ENCODE measurements around the gene EPHB1. TPM values are rescaled to one million over a fixed set of nuclear protein-coding genes. Genes with fewer than 3 reads are reported as not detected.

The EPHB1 gene
- polyA plus RNA-seq, 1 donor from 2014 or later, result 18.7 TPM

GRCh38 chr3:135081451-135081850 lies 286.4 kb downstream of the EPHB1 start:
- H3F3A ChIP-seq (ENCODE audit: insufficient read depth, low read length, poor library complexity, severe bottlenecking), result no peaks in the 10 kb centered on the region
- H2AFZ ChIP-seq (ENCODE audit: low read depth, low read length), result no peak overlapping the region
- no peak overlapping the region for H3K4me2 ChIP-seq (ENCODE audit: low read length)
- no peak overlapping the region for H3K9ac ChIP-seq (ENCODE audit: low read length)
- H3K27ac ChIP-seq (ENCODE audit: low read length), result no peak overlapping the region
- no peak overlapping the region for H3K4me3 ChIP-seq (ENCODE audit: low read length)
- no peaks in the 10 kb centered on the region for H3K79me2 ChIP-seq (replicated peaks; ENCODE audit: insufficient read depth, low read length)
- H3K9me3 ChIP-seq (ENCODE audit: low read length), result no peaks in the 10 kb centered on the region
- H3K36me3 ChIP-seq (ENCODE audit: insufficient read depth, low read length), result no peaks in the 10 kb centered on the region
- no peaks in the 10 kb centered on the region for H4K20me1 ChIP-seq (ENCODE audit: insufficient read depth)
- no peaks in the 10 kb centered on the region for H3K9me2 ChIP-seq (ENCODE audit: insufficient read depth, low read length)
- no peak for TF ChIP-seq EZH2 (IDR thresholded peaks at IDR 0.05; ENCODE audit: borderline replicate concordance, insufficient read depth, low read length, poor library complexity, severe bottlenecking)
- no peak for TF ChIP-seq EP300 (conservative IDR thresholded peaks at IDR 0.05; ENCODE audit: poor library complexity, severe bottlenecking)
- TF ChIP-seq MXI1 (conservative IDR thresholded peaks at IDR 0.05; ENCODE audit: poor library complexity, severe bottlenecking), result no peak
- no peak for TF ChIP-seq SMC3 (conservative IDR thresholded peaks at IDR 0.05; ENCODE audit: poor library complexity)
- no peak for TF ChIP-seq TAF1 (IDR thresholded peaks at IDR 0.05; ENCODE audit: low read depth)
- TF ChIP-seq REST (IDR thresholded peaks at IDR 0.05; ENCODE audit: borderline replicate concordance), result no peak
- TF ChIP-seq POLR2AphosphoS5 (IDR thresholded peaks at IDR 0.05), result no peak
- no peak for TF ChIP-seq RAD21 (conservative IDR thresholded peaks at IDR 0.05)
- TF ChIP-seq CTCF (IDR thresholded peaks at IDR 0.05; ENCODE audit: poor library complexity, severe bottlenecking), result no peak
- H3K27me3 ChIP-seq (ENCODE audit: insufficient read depth, low read depth, low read length), result no peaks in the 10 kb centered on the region

GRCh38 chr3:135081856-135082434 lies 286.9 kb downstream of the EPHB1 start:
- no peaks in the 10 kb centered on the region for H3K36me3 ChIP-seq (ENCODE audit: insufficient read depth, low read length)
- no peak overlapping the region for H3K4me3 ChIP-seq (ENCODE audit: low read length)
- no peak overlapping the region for H3K9ac ChIP-seq (ENCODE audit: low read length)
- no peaks in the 10 kb centered on the region for H3K9me3 ChIP-seq (ENCODE audit: low read length)
- no peak overlapping the region for H3K4me2 ChIP-seq (ENCODE audit: low read length)
- H3K27me3 ChIP-seq (ENCODE audit: insufficient read depth, low read depth, low read length), result no peaks in the 10 kb centered on the region
- H3K9me2 ChIP-seq (ENCODE audit: insufficient read depth, low read length), result no peaks in the 10 kb centered on the region
- H3F3A ChIP-seq (ENCODE audit: insufficient read depth, low read length, poor library complexity, severe bottlenecking), result no peaks in the 10 kb centered on the region
- no peaks in the 10 kb centered on the region for H4K20me1 ChIP-seq (ENCODE audit: insufficient read depth)
- TF ChIP-seq SMC3 (conservative IDR thresholded peaks at IDR 0.05; ENCODE audit: poor library complexity) (no peak), POLR2AphosphoS5 (IDR thresholded peaks at IDR 0.05) (no peak), REST (IDR thresholded peaks at IDR 0.05; ENCODE audit: borderline replicate concordance) (no peak), MXI1 (conservative IDR thresholded peaks at IDR 0.05; ENCODE audit: poor library complexity, severe bottlenecking) (no peak), EZH2 (IDR thresholded peaks at IDR 0.05; ENCODE audit: borderline replicate concordance, insufficient read depth, low read length, poor library complexity, severe bottlenecking) (no peak), TAF1 (IDR thresholded peaks at IDR 0.05; ENCODE audit: low read depth) (no peak), EP300 (conservative IDR thresholded peaks at IDR 0.05; ENCODE audit: poor library complexity, severe bottlenecking) (no peak), CTCF (IDR thresholded peaks at IDR 0.05; ENCODE audit: poor library complexity, severe bottlenecking) (no peak), RAD21 (conservative IDR thresholded peaks at IDR 0.05) (no peak)
- H2AFZ ChIP-seq (ENCODE audit: low read depth, low read length), result no peak overlapping the region
- no peak overlapping the region for H3K27ac ChIP-seq (ENCODE audit: low read length)
- H3K79me2 ChIP-seq (replicated peaks; ENCODE audit: insufficient read depth, low read length), result no peaks in the 10 kb centered on the region
